ENCODE measurements around the gene COL24A1.

- no peak for TF ChIP-seq CTCF (IDR thresholded peaks at IDR 0.05)
- no peak for TF ChIP-seq POLR2AphosphoS5 (IDR thresholded peaks at IDR 0.05; ENCODE audit: low read depth, low read length)
- no peak for TF ChIP-seq TCF7L2 (IDR thresholded peaks at IDR 0.05; ENCODE audit: low read depth, low read length)
- no peak for TF ChIP-seq REST (IDR thresholded peaks at IDR 0.05; ENCODE audit: insufficient read depth in 1 of 2, low read depth in 2 of 2, low read length in 1 of 2)
- no peak for TF ChIP-seq SIN3A (IDR thresholded peaks at IDR 0.05; ENCODE audit: borderline replicate concordance, insufficient read depth, low read depth, low read length)
Observed at GRCh38 chr1:86105533-86105866, 51.1 kb downstream of the COL24A1 start.

Data from Panc1 (cell line).